Panc1 (cell line): ENCODE results near the gene PHEX. TPM values are rescaled to one million over a fixed set of nuclear protein-coding genes. Genes with fewer than 3 reads are reported as not detected.
A peak's percentile ranks its signal among the peaks of the same experiment; 100 is the strongest.

Experiments
- ATAC-seq: fragments of 200-7000 bp; cut with Tn5 transposase; 2 replicates; pipeline ENCODE4 v1.9.1; 2020; ENCODE audit warnings: mild to moderate bottlenecking, moderate library complexity
- BruUV-seq: library from RNA; stranded (reverse); fragments of 400-500 nt; replicated peaks from 2 replicates; lab custom pipeline; 2021; lab: Mats Ljungman, UMichigan
- CTCF ChIA-PET: fragments of 300-600 bp; sonication (Branson Sonifier 250); formaldehyde crosslinking; loops from one replicate; lab custom pipeline; 2022; ENCODE audit warnings: antibody characterized with exemption; lab: Charles Lee
- POLR2A ChIA-PET: fragments of 300-600 bp; sonication (Branson Sonifier 250); formaldehyde crosslinking; loops from one replicate; lab custom pipeline; 2022; ENCODE audit warnings: antibody characterized with exemption; lab: Charles Lee
- DNase-seq: peaks from one replicate; pipeline ENCODE4 v3.0.0-alpha.2; 2010; ENCODE audit warnings: low read depth, low spot score
- H3K27ac ChIP-seq: 2 replicates; pipeline ENCODE4 v1.5.1; 2011; ENCODE audit warnings: mild to moderate bottlenecking, low read length, inconsistent platforms
- H3K27me3 ChIP-seq: fragments of 200-500 bp; sonication (Bioruptor generic); 2 replicates; pipeline ENCODE4 v1.6.0; 2014; ENCODE audit warnings: low read length, inconsistent platforms; ENCODE audit not compliant: control insufficient read depth, insufficient read depth
- H3K36me3 ChIP-seq: fragments of 200-500 bp; sonication (Bioruptor generic); 2 replicates; pipeline ENCODE4 v1.5.1; 2014; ENCODE audit warnings: inconsistent platforms, mild to moderate bottlenecking, low read length, moderate library complexity; ENCODE audit not compliant: control insufficient read depth, insufficient read depth
- H3K4me1 ChIP-seq: 2 replicates; pipeline ENCODE4 v1.5.1; 2011; ENCODE audit warnings: inconsistent platforms, mild to moderate bottlenecking, low read length, moderate library complexity; ENCODE audit not compliant: control insufficient read depth, insufficient read depth
- H3K4me3 ChIP-seq, 2 experiments: 2 replicates each; pipeline ENCODE4 v1.5.1; 2011 to 2012; ENCODE audit warnings: low read depth in 2 of 2, low read length in 2 of 2, mild to moderate bottlenecking in 2 of 2, inconsistent platforms in 1 of 2, moderate library complexity in 1 of 2
- H3K9me3 ChIP-seq: fragments of 200-500 bp; sonication (Bioruptor generic); 2 replicates; pipeline ENCODE4 v1.5.1; 2014; ENCODE audit warnings: low read depth, mild to moderate bottlenecking, inconsistent platforms, low read length, moderate library complexity; ENCODE audit not compliant: control insufficient read depth, insufficient read depth
- CTCF ChIP-seq: fragments of 450-650 bp; IDR thresholded peaks from 2 replicates; pipeline ENCODE4 v1.5.1; 2017; ENCODE audit warnings: mild to moderate bottlenecking
- POLR2AphosphoS5 ChIP-seq: IDR thresholded peaks from 2 replicates; pipeline ENCODE4 v1.6.1; 2012; ENCODE audit warnings: mild to moderate bottlenecking, low read depth, low read length, moderate library complexity
- REST ChIP-seq, 2 experiments: IDR thresholded peaks; 2 replicates each; pipeline ENCODE4 v1.6.1; 2011 to 2012; ENCODE audit warnings: low read depth in 2 of 2, control low read depth in 1 of 2, low read length in 1 of 2, mild to moderate bottlenecking in 1 of 2, moderate library complexity in 1 of 2; ENCODE audit not compliant: insufficient read depth in 1 of 2
- SIN3A ChIP-seq: IDR thresholded peaks from 2 replicates; pipeline ENCODE4 v1.6.1; 2012; ENCODE audit warnings: low read depth, mild to moderate bottlenecking, low read length, moderate library complexity, borderline replicate concordance; ENCODE audit not compliant: insufficient read depth
- TCF7L2 ChIP-seq: IDR thresholded peaks from 2 replicates; pipeline ENCODE4 v1.6.1; 2011; ENCODE audit warnings: mild to moderate bottlenecking, low read depth, low read length, inconsistent platforms
- in situ Hi-C: cut with HindIII; loops from 2 replicates; pipeline ENCODE4 v1.10.0; 2016; ENCODE audit warnings: low sequenced_read_pairs, low pct_unique_long_range_greater_than_20kb
- intact Hi-C: fragments of 100-400 bp; cut with micrococcal nuclease; formaldehyde crosslinking; loops from one replicate; pipeline ENCODE4 v1.10.0; 2022; ENCODE audit not compliant: unreplicated experiment
- total RNA-seq: library from RNA; stranded (reverse); gene quantifications from one replicate; pipeline ENCODE4 v1.2.1, GENCODE V29; 2021; ENCODE audit not compliant: unreplicated experiment

The PHEX gene
- total RNA-seq, 1 experiment from 2014 or later = 0.23 TPM

- POLR2A ChIA-PET = no interaction called here
- no TSS peak for BruUV-seq
Observed at GRCh38 chrX:22203186-22203585, 171.1 kb downstream of the PHEX start.

GRCh38 chrX:22206781-22207180, 174.7 kb downstream of the PHEX start:
- TF ChIP-seq CTCF = no peak
- CTCF ChIA-PET = no interaction called here

More at GRCh38 chrX:22203186-22203585, 171.1 kb downstream of the PHEX start:
- in situ Hi-C loops (no loop called here), intact Hi-C loops (no loop called here)
- no peaks in the 10 kb centered on the region for H3K4me1 ChIP-seq
- CTCF ChIA-PET = no interaction called here
- DNase-seq = no peak
- no peaks in the 10 kb centered on the region for H3K36me3 ChIP-seq
- no peak overlapping the region for H3K4me3 ChIP-seq
- no peak for ATAC-seq
- no peak for TF ChIP-seq TCF7L2
- no peaks in the 10 kb centered on the region for H3K9me3 ChIP-seq
- no peaks in the 10 kb centered on the region for H3K27me3 ChIP-seq
- no peak overlapping the region for H3K27ac ChIP-seq

GRCh38 chrX:22220941-22221340, 188.8 kb downstream of the PHEX start:
- Histone ChIP-seq H3K9me3 (no peaks in the 10 kb centered on the region), H3K4me3 (no peak overlapping the region), H3K4me1 (no peaks in the 10 kb centered on the region), H3K27me3 (no peaks in the 10 kb centered on the region), H3K27ac (no peak overlapping the region), H3K36me3 (no peaks in the 10 kb centered on the region)
- no peak for DNase-seq
- TF ChIP-seq SIN3A (no peak), POLR2AphosphoS5 (no peak), REST (IDR thresholded peaks at IDR 0.05; ENCODE audit: insufficient read depth in 1 of 2, low read depth in 2 of 2, low read length in 1 of 2) (no peak)
- ChIA-PET POLR2A (no interaction called here), CTCF (no interaction called here)
- peak; percentile 58; the same call in 1 of the 2 replicates for ATAC-seq
- in situ Hi-C loops (no loop called here), intact Hi-C loops (no loop called here)
- BruUV-seq = no TSS peak

More at GRCh38 chrX:22206781-22207180, 174.7 kb downstream of the PHEX start:
- no peaks in the 10 kb centered on the region for H3K4me1 ChIP-seq
- intact Hi-C loops = no loop called here
- H3K4me3 ChIP-seq = no peak overlapping the region
- in situ Hi-C loops = no loop called here
- POLR2A ChIA-PET = no interaction called here
- H3K9me3 ChIP-seq = no peaks in the 10 kb centered on the region
- no TSS peak for BruUV-seq
- ATAC-seq (no peak), DNase-seq (no peak)
- no peaks in the 10 kb centered on the region for H3K27me3 ChIP-seq
- H3K36me3 ChIP-seq = no peaks in the 10 kb centered on the region
- no peak overlapping the region for H3K27ac ChIP-seq
